Caco-2 (cell line): Measurements from ENCODE around the gene ADK. TPM values are rescaled to one million over a fixed set of nuclear protein-coding genes. Genes with fewer than 3 reads are reported as not detected.

ENCODE experiments used
- BruUV-seq: library from RNA; stranded (reverse); fragments of 400-500 nt; replicated peaks from 2 replicates; lab custom pipeline; 2021; lab: Mats Ljungman, UMichigan
- CTCF ChIA-PET: fragments of 300-600 bp; sonication (Branson Sonifier 250); formaldehyde crosslinking; loops from one replicate; lab custom pipeline; 2022; ENCODE audit warnings: antibody characterized with exemption; lab: Charles Lee
- POLR2A ChIA-PET: fragments of 300-600 bp; sonication (Branson Sonifier 250); formaldehyde crosslinking; loops from one replicate; lab custom pipeline; 2022; ENCODE audit warnings: antibody characterized with exemption; lab: Charles Lee
- DNase-seq, 2 experiments: peaks; one replicate each; pipeline versions ENCODE4 v3.0.0 to v3.0.0-alpha.2; 2020 to 2022
- H3K27me3 ChIP-seq: replicated peaks from 2 replicates; pipeline ENCODE4 v1.6.0; 2011; ENCODE audit warnings: low read length; ENCODE audit not compliant: control insufficient read depth, insufficient read depth
- H3K36me3 ChIP-seq: 2 replicates; pipeline ENCODE4 v1.5.1; 2011; ENCODE audit warnings: low read length; ENCODE audit not compliant: control insufficient read depth, insufficient read depth
- H3K4me1 ChIP-seq: fragments of 250-450 bp; sonication (Bioruptor Pico); 2 replicates; pipeline ENCODE4 v1.5.1; 2020; ENCODE audit warnings: mild to moderate bottlenecking
- H3K4me3 ChIP-seq: 2 replicates; pipeline ENCODE4 v1.5.1; 2011; ENCODE audit warnings: low read depth, mild to moderate bottlenecking, control low read depth, low read length
- H3K9me3 ChIP-seq: fragments of 250-450 bp; sonication (Bioruptor Pico); 2 replicates; pipeline ENCODE4 v1.5.1; 2020; ENCODE audit warnings: mild to moderate bottlenecking, moderate library complexity
- H3K27ac Mint-ChIP-seq: one replicate; pipeline ENCODE4 v1.8.0; 2022; ENCODE audit warnings: mixed read lengths; ENCODE audit not compliant: unreplicated experiment
- H3K27me3 Mint-ChIP-seq: one replicate; pipeline ENCODE4 v1.8.0; 2022; ENCODE audit warnings: mixed read lengths; ENCODE audit not compliant: insufficient read depth, unreplicated experiment
- H3K36me3 Mint-ChIP-seq: one replicate; pipeline ENCODE4 v1.8.0; 2022; ENCODE audit warnings: mild to moderate bottlenecking, mixed read lengths; ENCODE audit not compliant: insufficient read depth, unreplicated experiment
- H3K4me1 Mint-ChIP-seq: one replicate; pipeline ENCODE4 v1.8.0; 2022; ENCODE audit warnings: low read depth, mixed read lengths; ENCODE audit not compliant: unreplicated experiment
- H3K4me3 Mint-ChIP-seq: one replicate; pipeline ENCODE4 v1.8.0; 2022; ENCODE audit warnings: mild to moderate bottlenecking, moderate library complexity, mixed read lengths; ENCODE audit not compliant: unreplicated experiment
- H3K9me3 Mint-ChIP-seq: one replicate; pipeline ENCODE4 v1.8.0; 2022; ENCODE audit warnings: mixed read lengths; ENCODE audit not compliant: unreplicated experiment
- intact Hi-C: fragments of 100-400 bp; cut with micrococcal nuclease; formaldehyde crosslinking; loops from one replicate; pipeline ENCODE4 v1.10.0; 2022; ENCODE audit not compliant: unreplicated experiment
- total RNA-seq: library from RNA; stranded (reverse); gene quantifications from 2 replicates; pipeline ENCODE4 v1.2.3, GENCODE V29; 2022
- TF ChIP-seq, protein P1 (sequence below), 2 experiments: fragments of 200-600 bp in 1 of 2; IDR thresholded peaks; 1 replicate in 1 of 2; 2 replicates in 1 of 2; pipeline versions ENCODE4 v1.5.1 to v1.8.0; 2011 to 2022; ENCODE audit warnings: antibody characterized with exemption in 1 of 2, control low read depth in 1 of 2, inconsistent platforms in 1 of 2, low read depth in 1 of 2, low read length in 1 of 2, mild to moderate bottlenecking in 1 of 2, moderate library complexity in 1 of 2; ENCODE audit not compliant: insufficient read depth in 1 of 2, severe bottlenecking in 1 of 2, unreplicated experiment in 1 of 2

Gene ADK
- total RNA-seq, 1 experiment from 2014 or later: 105 TPM

DNA sequence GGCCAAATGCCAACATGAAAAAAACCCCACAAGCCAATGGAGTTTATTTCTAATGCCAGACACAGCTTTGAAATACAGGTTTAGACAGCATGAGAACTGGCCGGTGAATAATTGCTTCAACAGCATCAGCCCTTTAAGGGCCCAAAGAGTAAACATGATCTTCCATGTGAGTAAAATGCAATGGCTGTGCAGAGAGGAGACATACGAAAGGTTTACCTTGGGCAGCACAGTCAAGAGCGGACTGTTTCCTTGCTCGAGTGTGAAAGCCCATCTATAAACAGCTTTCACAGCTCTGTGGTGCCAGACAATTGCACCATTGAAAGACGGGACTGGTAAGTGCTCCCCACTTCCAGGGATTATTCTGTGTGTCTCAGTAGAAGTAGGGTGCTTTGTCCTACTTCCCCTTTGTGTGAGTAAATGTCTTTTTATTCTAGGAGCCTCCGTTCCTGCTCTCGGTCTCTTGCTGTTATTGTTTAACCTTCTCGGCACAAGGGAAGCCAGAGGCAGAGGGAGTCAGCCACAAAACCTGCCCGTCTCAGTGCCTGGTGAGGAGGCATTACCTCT, 597.5 kb downstream of the ADK start:
- H3K27ac Mint-ChIP-seq: no peak overlapping the region
- H3K4me3 ChIP-seq: no peak overlapping the region
- TF ChIP-seq, protein P1, sequence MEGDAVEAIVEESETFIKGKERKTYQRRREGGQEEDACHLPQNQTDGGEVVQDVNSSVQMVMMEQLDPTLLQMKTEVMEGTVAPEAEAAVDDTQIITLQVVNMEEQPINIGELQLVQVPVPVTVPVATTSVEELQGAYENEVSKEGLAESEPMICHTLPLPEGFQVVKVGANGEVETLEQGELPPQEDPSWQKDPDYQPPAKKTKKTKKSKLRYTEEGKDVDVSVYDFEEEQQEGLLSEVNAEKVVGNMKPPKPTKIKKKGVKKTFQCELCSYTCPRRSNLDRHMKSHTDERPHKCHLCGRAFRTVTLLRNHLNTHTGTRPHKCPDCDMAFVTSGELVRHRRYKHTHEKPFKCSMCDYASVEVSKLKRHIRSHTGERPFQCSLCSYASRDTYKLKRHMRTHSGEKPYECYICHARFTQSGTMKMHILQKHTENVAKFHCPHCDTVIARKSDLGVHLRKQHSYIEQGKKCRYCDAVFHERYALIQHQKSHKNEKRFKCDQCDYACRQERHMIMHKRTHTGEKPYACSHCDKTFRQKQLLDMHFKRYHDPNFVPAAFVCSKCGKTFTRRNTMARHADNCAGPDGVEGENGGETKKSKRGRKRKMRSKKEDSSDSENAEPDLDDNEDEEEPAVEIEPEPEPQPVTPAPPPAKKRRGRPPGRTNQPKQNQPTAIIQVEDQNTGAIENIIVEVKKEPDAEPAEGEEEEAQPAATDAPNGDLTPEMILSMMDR (IDR thresholded peaks at IDR 0.05; ENCODE audit: insufficient read depth in 1 of 2, low read depth in 1 of 2, low read length in 1 of 2, severe bottlenecking in 1 of 2, unreplicated experiment in 1 of 2): no peak
- CTCF ChIA-PET: no interaction called here
- H3K9me3 Mint-ChIP-seq: no peaks in the 10 kb centered on the region
- H3K36me3 ChIP-seq: no peaks in the 10 kb centered on the region
- no peaks in the 10 kb centered on the region for H3K27me3 ChIP-seq
- DNase-seq: no peak
- no peaks in the 10 kb centered on the region for H3K36me3 Mint-ChIP-seq
- POLR2A ChIA-PET: no interaction called here
- H3K4me3 Mint-ChIP-seq: no peak overlapping the region
- peaks cover under 1% of the 10 kb centered on the region for H3K4me1 Mint-ChIP-seq
- intact Hi-C loops: no loop called here
- no peaks in the 10 kb centered on the region; the same call in 1 of the 2 replicates for H3K4me1 ChIP-seq
- no peaks in the 10 kb centered on the region for H3K27me3 Mint-ChIP-seq
- no TSS peak for BruUV-seq
- no peaks in the 10 kb centered on the region for H3K9me3 ChIP-seq

DNA sequence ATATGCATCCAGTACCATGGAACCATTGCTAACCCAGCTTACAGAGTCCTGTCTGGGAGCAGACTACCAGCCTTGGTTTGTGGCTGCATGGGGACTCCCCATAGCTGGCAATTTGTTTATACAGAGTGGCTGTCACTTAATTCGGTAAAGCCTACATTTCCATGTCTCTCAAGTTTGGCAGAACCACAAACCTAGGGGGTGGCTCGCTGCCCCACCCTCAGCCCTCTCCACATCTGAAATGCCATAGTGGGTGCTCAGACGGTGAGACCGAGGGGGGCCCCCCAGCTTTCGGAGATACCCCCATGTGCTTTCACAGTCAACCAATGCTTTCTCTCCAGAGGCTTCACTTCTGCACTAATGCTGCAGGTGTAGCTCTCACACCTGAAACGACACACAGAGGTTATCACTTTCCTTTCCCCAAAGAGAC, 599.8 kb downstream of the ADK start:
- no TSS peak for BruUV-seq
- ChIA-PET CTCF (no interaction called here), POLR2A (no interaction called here)
- intact Hi-C loops: no loop called here
- no peak overlapping the region for H3K27ac Mint-ChIP-seq
- Histone ChIP-seq H3K9me3 (no peaks in the 10 kb centered on the region), H3K4me1 (no peaks in the 10 kb centered on the region; the same call in 1 of the 2 replicates), H3K27me3 (no peaks in the 10 kb centered on the region), H3K4me3 (no peak overlapping the region), H3K36me3 (no peaks in the 10 kb centered on the region)
- H3K4me3 Mint-ChIP-seq: no peak overlapping the region
- DNase-seq: no peak
- H3K9me3 Mint-ChIP-seq: no peaks in the 10 kb centered on the region
- TF ChIP-seq, protein P1 (IDR thresholded peaks at IDR 0.05; ENCODE audit: insufficient read depth in 1 of 2, low read depth in 1 of 2, low read length in 1 of 2, severe bottlenecking in 1 of 2, unreplicated experiment in 1 of 2): no peak
- no peaks in the 10 kb centered on the region for H3K27me3 Mint-ChIP-seq
- H3K4me1 Mint-ChIP-seq: no peaks in the 10 kb centered on the region
- H3K36me3 Mint-ChIP-seq: no peaks in the 10 kb centered on the region

DNA sequence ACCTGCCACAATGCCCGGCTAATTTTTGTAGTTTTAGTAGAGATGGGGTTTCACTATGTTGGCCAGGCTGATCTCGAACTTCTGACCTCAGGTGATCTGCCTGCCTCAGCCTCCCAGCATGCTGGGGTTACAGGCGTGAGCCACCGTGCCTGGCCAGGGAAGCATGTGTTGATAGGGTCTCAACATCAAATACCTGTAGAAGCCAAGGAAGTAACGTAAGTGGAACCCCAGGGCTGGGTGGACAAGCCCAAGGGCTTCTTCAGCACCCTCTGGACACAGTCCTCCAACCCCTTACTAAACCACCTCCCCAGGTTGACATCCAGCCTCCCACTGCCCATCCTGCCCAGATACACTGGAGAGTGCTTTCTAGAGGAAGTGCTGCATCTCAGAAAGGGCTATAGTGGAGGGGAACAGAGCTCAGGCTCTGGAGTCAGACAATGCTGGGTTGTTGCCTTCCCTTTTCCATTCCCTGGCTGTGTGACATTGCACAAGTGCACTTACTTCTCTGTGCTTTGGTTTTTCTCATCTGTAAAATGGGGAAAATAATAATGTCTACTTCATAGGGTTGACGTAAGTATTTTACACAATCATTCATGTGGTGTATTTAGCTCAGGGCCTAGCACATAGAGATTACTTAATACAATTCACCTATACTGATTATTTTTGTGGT, 601.5 kb downstream of the ADK start:
- Histone ChIP-seq H3K4me3 (no peak overlapping the region), H3K27me3 (no peaks in the 10 kb centered on the region), H3K9me3 (no peaks in the 10 kb centered on the region), H3K4me1 (no peaks in the 10 kb centered on the region; the same call in 1 of the 2 replicates), H3K36me3 (no peaks in the 10 kb centered on the region)
- Mint-ChIP-seq H3K9me3 (no peaks in the 10 kb centered on the region), H3K36me3 (no peaks in the 10 kb centered on the region), H3K27ac (no peak overlapping the region), H3K4me1 (no peaks in the 10 kb centered on the region), H3K4me3 (no peak overlapping the region), H3K27me3 (no peaks in the 10 kb centered on the region)
- no peak for DNase-seq
- intact Hi-C loops: no loop called here
- CTCF ChIA-PET: no interaction called here
- POLR2A ChIA-PET: no interaction called here
- TF ChIP-seq, protein P1 (IDR thresholded peaks at IDR 0.05; ENCODE audit: insufficient read depth in 1 of 2, low read depth in 1 of 2, low read length in 1 of 2, severe bottlenecking in 1 of 2, unreplicated experiment in 1 of 2): no peak
- BruUV-seq: no TSS peak
